Activated CD4-positive, alpha-beta T cell treated with anti-CD3 and anti-CD28 coated beads, Interleukin-2, amount 50 U/mL, for 48 hours (primary cell): ENCODE results near the gene MFGE8.

Experiments
- DNase-seq, 2 experiments: peaks; one replicate each; pipeline ENCODE4 v3.0.0-alpha.2; 2020

The MFGE8 gene

GRCh38 chr15:88866295-88866881 is 46.8 kb downstream of the MFGE8 start:
- DNase-seq = no peak

GRCh38 chr15:88865498-88866099 is 47.6 kb downstream of the MFGE8 start:
- no peak for DNase-seq

- no peak for DNase-seq
These were observed 48.2 kb downstream of the MFGE8 start for GRCh38 chr15:88864861-88865497.

GRCh38 chr15:88863412-88863811 is 49.8 kb downstream of the MFGE8 start:
- DNase-seq = no peak

- no peak for DNase-seq
These were observed 53.0 kb downstream of the MFGE8 start for GRCh38 chr15:88860212-88860611.

GRCh38 chr15:88859550-88859949 is 53.6 kb downstream of the MFGE8 start:
- no peak for DNase-seq

- no peak for DNase-seq
These were observed 54.2 kb downstream of the MFGE8 start for GRCh38 chr15:88858934-88859333.

GRCh38 chr15:88852476-88852875 is 60.7 kb downstream of the MFGE8 start:
- DNase-seq = no peak

GRCh38 chr15:88849376-88850072 is 63.7 kb downstream of the MFGE8 start:
- DNase-seq = no peak
